K562 (cell line): ENCODE results near the gene ZFYVE19. TPM values are rescaled to one million over a fixed set of nuclear protein-coding genes. Genes with fewer than 3 reads are reported as not detected.

Experiments used
- ATAC-seq: fragments of 200-7000 bp; cut with Tn5 transposase; 3 replicates; pipeline ENCODE4 v1.9.1; 2020; ENCODE audit warnings: moderate library complexity
- BruUV-seq: library from RNA; stranded (reverse); fragments of 400-500 nt; replicated peaks from 2 replicates; lab custom pipeline; 2021; lab: Mats Ljungman, UMichigan
- CTCF ChIA-PET: fragments of 300-600 bp; formaldehyde crosslinking; extraction: SDS; loops from one replicate; lab custom pipeline; 2021; ENCODE audit warnings: low intra/inter-chr PET ratio; lab: Yijun Ruan, JAX
- POLR2A ChIA-PET: fragments of 300-600, 350-650 bp; sonication (Branson Sonifier 250); formaldehyde crosslinking; extraction: SDS; loops from one replicate; lab custom pipeline; 2021; ENCODE audit warnings: antibody characterized with exemption, inconsistent platforms; lab: Yijun Ruan, JAX
- DNase-seq, 4 experiments: peaks; one replicate each; pipeline versions ENCODE4 v3.0.0 to v3.0.0-alpha.2; 2011 to 2018; ENCODE audit warnings: low spot score in 3 of 4, mixed read lengths in 3 of 4; ENCODE audit errors: extremely low read depth in 1 of 4
- FAIRE-seq: peaks from 2 replicates; lab custom pipeline; 2011; peaks lifted over from hg19 to GRCh38; lab: Jason Lieb, UNC
- H2AFZ ChIP-seq: 2 replicates; pipeline ENCODE4 v1.6.0; 2011; ENCODE audit warnings: low read depth, low read length, control low read depth, inconsistent platforms
- H3K27ac ChIP-seq: fragments of 200-600 bp; 3 replicates; pipeline ENCODE4 v1.8.0; 2011; ENCODE audit warnings: low read depth, mild to moderate bottlenecking, control low read depth, inconsistent platforms, low read length, moderate library complexity, mixed read lengths; ENCODE audit errors: extremely low read depth
- H3K27me3 ChIP-seq, 2 experiments: fragments of 300-600 bp in 1 of 2; 2 replicates in 1 of 2; 3 replicates in 1 of 2; pipeline versions ENCODE4 v1.6.0 to v1.8.0; 2011; ENCODE audit warnings: inconsistent platforms in 2 of 2, low read length in 2 of 2, mild to moderate bottlenecking in 1 of 2, mixed read lengths in 1 of 2, moderate library complexity in 1 of 2; ENCODE audit not compliant: control insufficient read depth in 2 of 2, insufficient read depth in 2 of 2
- H3K36me3 ChIP-seq: fragments of 300-600 bp; 3 replicates; pipeline ENCODE4 v1.8.0; 2011; ENCODE audit warnings: mild to moderate bottlenecking, low read length, inconsistent platforms; ENCODE audit not compliant: control insufficient read depth, insufficient read depth
- H3K4me1 ChIP-seq, 2 experiments: fragments of 200-600 bp in 1 of 2; replicated peaks in 1 of 2; 2 replicates in 1 of 2; 3 replicates in 1 of 2; pipeline versions ENCODE4 v1.5.1 to v1.8.0; 2011; ENCODE audit warnings: inconsistent platforms in 2 of 2, low read length in 2 of 2, mild to moderate bottlenecking in 1 of 2, mixed read lengths in 1 of 2, moderate library complexity in 1 of 2; ENCODE audit not compliant: control insufficient read depth in 2 of 2, insufficient read depth in 2 of 2
- H3K4me2 ChIP-seq: 2 replicates; pipeline ENCODE4 v1.6.1; 2011; ENCODE audit warnings: low read length, control low read depth, inconsistent platforms, mixed read lengths; ENCODE audit not compliant: insufficient read depth
- H3K4me3 ChIP-seq: fragments of 200-600 bp; sonication (generic), shearing (Covaris generic); 2 replicates; pipeline ENCODE4 v1.5.1; 2016; ENCODE audit warnings: control low read depth, inconsistent platforms
- H3K79me2 ChIP-seq: fragments of 200-600 bp; 3 replicates; pipeline ENCODE4 v1.8.0; 2011; ENCODE audit warnings: low read length, inconsistent platforms; ENCODE audit not compliant: control insufficient read depth, insufficient read depth
- H3K9ac ChIP-seq, 2 experiments: 2 replicates each; pipeline versions ENCODE4 v1.6.0 to v1.6.1; 2011; ENCODE audit warnings: low read depth in 2 of 2, low read length in 2 of 2, control low read depth in 1 of 2, inconsistent platforms in 1 of 2, mild to moderate bottlenecking in 1 of 2, mixed read lengths in 1 of 2; ENCODE audit not compliant: insufficient read depth in 1 of 2
- H3K9me1 ChIP-seq: one replicate; pipeline ENCODE4 v1.6.0; 2011; ENCODE audit warnings: inconsistent platforms, mild to moderate bottlenecking, low read length, moderate library complexity; ENCODE audit not compliant: control insufficient read depth, insufficient read depth
- H3K9me3 ChIP-seq: replicated peaks from 2 replicates; pipeline ENCODE4 v1.5.1; 2011; ENCODE audit warnings: low read depth, low read length, inconsistent platforms; ENCODE audit not compliant: control insufficient read depth, insufficient read depth
- H4K20me1 ChIP-seq: replicated peaks from 2 replicates; pipeline ENCODE4 v1.6.1; 2011; ENCODE audit warnings: low read length, inconsistent platforms, mixed read lengths; ENCODE audit not compliant: control insufficient read depth, insufficient read depth
- CREBBP ChIP-seq: IDR thresholded peaks from one replicate; pipeline ENCODE4 v1.6.1; 2012; ENCODE audit warnings: low read depth, mild to moderate bottlenecking, control low read depth, inconsistent platforms, low read length
- CXXC5 ChIP-seq: fragments of 250-450 bp; sonication (Bioruptor Pico); IDR thresholded peaks from 2 replicates; pipeline ENCODE4 v1.8.0; 2022; ENCODE audit warnings: inconsistent platforms, mild to moderate bottlenecking, moderate library complexity
- HCFC1 ChIP-seq: IDR thresholded peaks from 2 replicates; pipeline ENCODE4 v1.6.1; 2012; ENCODE audit warnings: low read depth, low read length, improper control_type of control experiment
- HINFP ChIP-seq: fragments of 450-650 bp; conservative IDR thresholded peaks from 2 replicates; pipeline ENCODE4 v1.6.1; 2016; ENCODE audit warnings: missing genetic modification characterization, low read depth, mild to moderate bottlenecking, control low read depth, missing compliant biosample characterization
- ZNF146 ChIP-seq: IDR thresholded peaks from one replicate; pipeline ENCODE4 v1.6.1; 2018; ENCODE audit warnings: missing compliant biosample characterization; ENCODE audit not compliant: unreplicated experiment
- ZNF239 ChIP-seq: fragments of 250-450 bp; sonication (Bioruptor Pico); IDR thresholded peaks from 2 replicates; pipeline ENCODE4 v1.4.0; 2020; ENCODE audit warnings: mild to moderate bottlenecking
- WGBS: fragments of 100-300 bp; shearing (Covaris generic); methylation state at CpG from one replicate; pipeline ENCODE4 v1.1.6; 2016; ENCODE audit warnings: low coverage, mixed read lengths; ENCODE audit not compliant: insufficient coverage; ENCODE audit errors: missing lambda C conversion rate; 5-methylcytosine and 5-hydroxymethylcytosine counted together
- in situ Hi-C: fragments of 300-500 bp; cut with MboI; formaldehyde crosslinking; loops from 4 replicates; pipeline ENCODE4 v1.15.0; 2018; ENCODE audit warnings: inconsistent platforms, mixed read lengths
- intact Hi-C: fragments of 100-400 bp; cut with micrococcal nuclease; formaldehyde crosslinking; loops from 2 replicates; pipeline ENCODE4 v1.14.2; 2022
- polyA plus RNA-seq, 8 experiments: library from polyadenylated mRNA; depleted of rRNA in 4 of 8; stranded (reverse) in 5 of 8; unstranded in 3 of 8; fragments of >200 nt; fragmentation: Nextera tagmentation in 2 of 8; fragmentation: Illumina TruSeq in 1 of 8; extraction: Ambion mirVana in 2 of 8; extraction: Trizol in 1 of 8; gene quantifications; 2 replicates each; pipeline versions ENCODE4 v1.2.1 to v1.2.3, GENCODE V29; 2011 to 2014; ENCODE audit warnings: inconsistent platforms in 1 of 8, missing spikeins in 1 of 8
- total RNA-seq, 7 experiments: library from RNA; depleted of rRNA in 6 of 7; stranded (reverse); fragments of >200 nt in 6 of 7; fragmentation: Illumina TruSeq in 2 of 7; extraction: Trizol in 2 of 7; gene quantifications; 2 replicates each; pipeline versions ENCODE4 v1.2.1 to v1.2.3, GENCODE V29; 2011 to 2021; ENCODE audit warnings: low replicate concordance in 1 of 7

The ZFYVE19 gene
- total and polyA plus RNA-seq, 9 of the 15 experiments (the other 6 are each of a cell fraction or from before 2014, with no cell fraction given): 1.5 to 36.8 (median 19.9) TPM

- H3K9me1 ChIP-seq: no peaks in the 10 kb centered on the region
- intact Hi-C loops (loop anchor here (10.0 kb wide), 1 partner anchor 174 kb away; the partner anchor contains the start of gene KNL1), in situ Hi-C loops (no loop called here)
- H3K79me2 ChIP-seq: no peaks in the 10 kb centered on the region
- no peaks in the 10 kb centered on the region; the same call in none of the 2 replicates for H4K20me1 ChIP-seq
- peak overlapping the region in 1 of 2 experiments; percentile 24; a peak in 1 of 4 replicates for H3K9ac ChIP-seq
- no peak overlapping the region for H2AFZ ChIP-seq
- DNase-seq (no peak), FAIRE-seq (no peak), ATAC-seq (no peak)
- no peak overlapping the region for H3K4me3 ChIP-seq
- no peak overlapping the region for H3K4me2 ChIP-seq
- 82% methylated on average over 14 of the region's 21 CpGs for WGBS
- no peak overlapping the region for H3K27ac ChIP-seq
- H3K9me3 ChIP-seq: no peaks in the 10 kb centered on the region
- H3K36me3 ChIP-seq: peaks cover 26% of the 10 kb centered on the region; the same call in 1 of the 3 replicates
- peaks cover 16 to 59% of the 10 kb centered on the region in 2 experiments; a peak in 4 of 5 replicates for H3K4me1 ChIP-seq
- POLR2A ChIA-PET: no interaction called here
- BruUV-seq: no TSS peak
- no peak for TF ChIP-seq HINFP
- no peak for TF ChIP-seq CXXC5 (CRISPR knock-in tag)
- peak; percentile 52; the same call in 1 of the 2 replicates for TF ChIP-seq ZNF239 (CRISPR knock-in tag)
- no peak for TF ChIP-seq ZNF146 (CRISPR knock-in tag)
- no peak for TF ChIP-seq CREBBP
- TF ChIP-seq HCFC1: no peak
- CTCF ChIA-PET: no interaction called here
- no peaks in the 10 kb centered on the region for H3K27me3 ChIP-seq
These were observed 38.2 kb upstream of the ZFYVE19 start for GRCh38 chr15:40768521-40769273.
